Measurements from ENCODE around the gene SORCS1.

SORCS1 gene

DNA sequence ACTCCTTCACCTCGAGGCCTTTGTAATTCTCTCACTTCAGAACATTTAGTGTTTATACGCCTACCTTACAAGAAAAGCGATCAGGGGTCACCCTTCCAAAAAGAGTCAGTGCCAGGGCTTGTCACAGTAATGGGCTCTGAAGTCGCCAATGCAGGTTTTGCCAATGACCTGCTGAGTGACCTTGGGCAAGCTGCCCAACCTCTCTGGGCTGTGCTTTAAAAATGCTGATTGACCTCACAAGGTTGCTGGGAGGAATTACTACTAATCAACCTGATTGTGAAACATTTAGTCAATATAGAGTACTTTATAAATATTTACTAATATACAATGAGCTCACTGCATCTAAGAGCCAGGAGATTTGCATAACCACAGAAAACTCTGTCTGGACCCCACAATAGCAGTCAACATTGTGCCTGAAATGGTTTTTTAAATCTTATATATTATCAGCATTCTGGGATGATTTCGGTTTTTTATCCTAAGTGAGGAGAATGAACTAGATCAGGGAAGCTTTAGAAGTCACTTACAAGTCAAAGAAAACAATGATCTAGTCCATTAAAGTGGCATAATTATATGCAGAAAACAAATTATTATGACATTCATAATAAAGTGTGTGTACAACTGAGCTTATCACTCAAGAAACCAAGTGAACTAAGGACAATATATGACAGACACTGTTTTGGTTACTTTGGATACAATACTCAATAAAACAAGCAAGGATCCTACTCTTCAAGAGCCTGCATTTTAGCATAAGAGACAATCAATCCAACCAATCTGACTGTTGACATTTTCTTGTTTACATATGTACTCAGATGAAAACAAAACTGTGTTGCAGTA lies 290.5 kb downstream of the SORCS1 start:
- DNase-seq, result no peak

DNA sequence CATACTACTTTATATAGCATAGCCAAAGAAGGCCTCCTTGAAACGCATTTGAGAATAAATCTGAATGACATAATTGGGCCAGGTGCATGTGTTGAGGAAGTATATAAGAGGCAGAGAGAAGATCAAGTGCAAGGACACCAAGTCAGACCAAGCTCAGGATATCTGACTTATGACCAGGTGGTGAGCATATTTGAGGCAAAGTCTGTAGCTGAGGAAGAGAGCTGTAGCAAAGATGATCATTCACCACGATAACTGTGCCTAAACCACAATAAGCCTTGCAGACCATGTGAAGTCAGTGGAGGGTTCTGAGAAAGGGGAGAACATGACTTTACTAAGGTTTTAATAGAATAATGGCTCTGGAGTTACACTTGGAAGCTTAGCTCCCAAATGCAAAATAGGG lies 292.3 kb downstream of the SORCS1 start:
- DNase-seq, result no peak

DNA sequence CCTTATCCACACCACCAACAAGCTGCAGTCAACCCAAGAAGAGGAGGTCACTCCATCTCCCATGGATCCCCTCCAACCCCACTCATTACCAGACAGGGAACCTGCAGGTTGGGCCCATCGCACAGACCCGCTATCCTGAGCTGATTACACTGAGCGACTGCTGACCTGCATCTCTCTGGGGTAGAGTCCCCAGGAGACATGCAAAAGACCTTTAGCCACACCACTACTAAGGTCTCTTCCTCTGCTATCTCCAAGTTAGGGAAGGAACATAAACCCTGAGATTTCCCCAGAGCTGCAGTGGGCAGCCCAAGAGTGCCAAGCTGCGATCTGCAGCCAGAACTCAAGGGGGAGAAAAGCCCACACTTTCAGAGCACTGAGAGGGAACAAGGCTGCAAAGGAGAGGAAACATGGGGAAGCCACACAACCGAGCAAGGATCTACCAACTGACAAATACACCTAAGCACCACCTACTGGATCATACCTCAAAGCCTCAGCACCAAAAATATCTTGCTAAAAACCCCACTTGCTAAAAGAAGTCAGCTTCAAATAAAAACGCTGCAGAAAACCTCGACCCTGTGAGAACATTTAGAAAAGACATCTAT lies 298.2 kb downstream of the SORCS1 start:
- no peak for DNase-seq

DNA sequence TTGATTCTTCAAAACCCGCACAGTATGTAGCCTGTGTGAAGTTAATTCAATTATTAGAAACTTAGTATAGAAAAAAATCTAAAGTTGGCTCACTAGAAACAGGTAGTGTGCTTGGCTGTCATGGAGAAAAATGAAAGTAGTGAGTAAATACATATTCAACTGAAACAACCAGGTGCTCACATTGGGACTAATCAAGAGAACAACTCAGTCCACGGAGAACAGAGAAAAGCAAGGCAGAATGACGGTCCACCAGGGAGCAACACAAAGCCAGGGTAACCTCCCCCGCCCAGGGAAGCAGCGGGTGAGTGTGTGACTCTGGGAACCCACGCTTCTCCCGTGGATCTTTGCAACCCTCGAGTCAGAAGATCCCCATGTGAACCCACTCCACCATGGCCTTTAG lies 300.5 kb downstream of the SORCS1 start:
- no peak for DNase-seq

DNA sequence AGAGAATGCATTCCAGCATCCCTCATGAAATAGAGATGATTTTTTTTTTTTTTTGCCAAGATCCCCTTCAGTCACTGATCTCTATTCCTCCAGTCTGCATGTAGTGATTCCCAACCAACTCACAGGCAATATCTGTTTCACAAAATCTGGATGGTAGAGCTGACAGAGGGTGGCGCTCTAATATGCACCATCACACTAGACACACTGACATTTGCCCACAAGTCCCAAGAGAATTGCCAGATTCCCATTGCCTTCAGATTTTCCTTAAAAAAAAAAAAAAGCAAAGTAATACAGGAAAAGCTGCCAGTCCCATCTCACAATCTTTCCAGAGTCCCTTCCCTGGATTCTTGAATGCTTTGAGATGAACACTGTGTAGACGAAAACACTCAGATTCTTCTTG lies 301.0 kb downstream of the SORCS1 start:
- no peak for DNase-seq

DNA sequence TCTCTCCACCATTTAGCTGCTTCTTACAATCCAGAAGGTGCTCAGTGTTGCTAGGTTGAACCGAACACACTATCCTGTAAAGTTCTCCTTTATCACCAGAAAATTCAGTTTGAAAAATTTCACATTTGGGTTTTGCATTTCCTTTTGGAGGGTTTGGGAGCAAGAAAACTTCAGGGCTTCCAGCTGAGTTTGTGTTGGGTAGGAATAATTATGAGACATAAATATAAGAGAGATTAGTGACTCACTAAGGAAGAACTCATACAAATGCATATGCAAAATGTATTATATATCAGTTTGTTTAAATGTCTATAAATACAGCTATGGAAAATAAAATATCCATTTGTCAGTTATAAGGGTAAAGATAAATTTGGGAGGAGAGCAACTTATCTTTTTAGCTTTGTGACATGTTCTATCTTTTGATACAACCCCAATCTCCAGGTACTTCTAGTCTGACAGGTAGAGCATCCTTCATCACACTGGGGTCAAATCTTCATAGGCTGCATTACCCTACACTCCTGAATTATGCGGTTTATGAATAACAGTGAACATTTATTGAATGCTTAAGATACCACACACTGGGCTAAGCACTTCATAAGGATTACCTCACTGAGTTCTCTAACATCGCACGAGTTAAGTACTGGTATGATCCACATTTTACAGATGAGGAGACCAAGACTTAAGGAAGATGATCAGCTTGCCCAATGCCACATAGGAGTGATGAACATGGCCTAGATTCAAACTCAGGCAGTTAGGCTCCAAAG lies 304.4 kb downstream of the SORCS1 start:
- DNase-seq, result no peak

DNA sequence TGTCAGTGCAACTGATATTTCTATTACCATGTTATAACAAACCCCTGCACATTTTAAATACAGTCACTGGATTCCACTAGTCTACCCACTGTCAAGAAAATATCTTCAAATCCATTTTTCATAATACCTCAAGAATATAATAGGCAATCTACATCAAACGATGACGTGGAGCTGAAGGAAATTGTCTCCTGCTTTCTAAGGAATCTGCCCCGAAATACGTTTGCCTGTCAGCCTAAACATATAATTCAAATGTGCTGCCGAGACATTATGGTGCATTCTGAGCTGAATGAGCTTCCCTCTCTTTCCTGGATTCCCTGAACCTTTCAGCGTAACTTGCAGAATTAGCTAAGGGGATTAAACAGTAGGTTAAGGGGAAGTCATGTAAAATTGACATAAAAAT lies 306.8 kb downstream of the SORCS1 start:
- DNase-seq, result no peak

DNA sequence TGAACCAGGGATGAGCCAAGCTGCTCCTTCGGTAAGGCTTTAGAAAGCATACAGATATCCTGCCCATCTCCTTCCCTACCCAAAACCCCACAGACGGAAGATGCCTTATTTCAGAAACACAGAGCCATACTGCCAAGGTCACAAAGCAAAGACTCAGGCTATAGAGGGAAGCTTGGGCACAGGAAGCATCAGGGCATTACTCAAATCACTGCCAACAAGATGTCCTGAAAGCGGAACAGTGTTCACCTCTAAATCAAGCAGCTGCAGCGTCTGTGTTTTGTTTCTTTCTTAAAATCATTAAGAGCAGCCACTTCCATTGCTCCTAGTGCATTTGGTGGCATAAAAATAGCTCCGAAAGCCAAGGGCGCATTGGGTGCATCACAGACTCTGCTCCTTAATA lies 307.3 kb downstream of the SORCS1 start:
- no peak for DNase-seq

DNA sequence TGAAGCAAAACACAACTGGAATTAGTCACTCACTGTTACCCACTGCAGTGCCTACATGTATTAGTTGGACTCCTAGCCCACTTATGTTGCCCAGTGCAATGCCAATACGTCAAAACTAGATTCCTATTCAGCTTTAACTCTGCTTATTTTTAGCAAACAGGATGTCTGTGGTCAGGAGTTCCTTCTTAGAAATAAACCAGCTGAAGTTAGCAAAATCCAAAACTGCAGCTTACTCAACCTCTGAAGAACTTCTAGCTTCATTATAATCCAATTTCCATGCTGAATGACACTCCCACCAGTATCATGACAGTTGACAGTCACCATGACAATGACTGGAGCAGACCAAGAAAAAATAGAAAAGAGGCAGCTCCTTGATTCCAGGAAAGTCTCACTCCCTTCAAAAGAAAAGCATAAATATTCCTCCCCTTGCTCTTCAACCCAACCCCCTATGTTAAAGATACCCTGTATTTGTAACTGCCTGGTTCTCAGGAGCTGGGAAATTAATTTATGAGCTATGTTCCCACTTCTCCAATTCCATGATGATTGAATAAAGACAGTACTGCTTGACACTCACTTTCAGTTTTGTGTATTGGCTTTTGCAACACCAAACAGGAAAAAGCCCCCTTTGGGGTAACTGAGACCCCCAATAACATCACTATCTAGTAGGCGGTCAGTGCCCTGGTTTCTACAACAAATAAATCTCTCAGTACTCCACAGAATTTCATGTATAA lies 327.4 kb downstream of the SORCS1 start:
- DNase-seq, result no peak

DNA sequence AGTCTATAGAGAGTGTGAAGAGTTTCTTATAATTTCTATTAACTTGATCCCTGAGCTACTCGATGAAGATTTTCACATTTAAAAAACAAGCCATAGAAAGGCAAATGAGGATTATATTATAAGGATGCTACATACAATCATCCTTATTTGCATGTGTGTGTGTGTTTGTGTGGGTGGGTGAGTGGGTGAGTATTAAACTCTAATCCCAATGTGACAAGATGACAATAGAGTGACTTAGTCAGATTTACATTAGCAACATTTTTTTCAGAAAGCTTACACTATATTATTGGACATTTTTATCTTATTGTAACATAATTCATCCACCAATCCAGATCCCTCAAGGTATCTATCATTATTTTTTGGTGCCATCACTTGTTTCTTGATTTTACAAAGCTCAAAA lies 331.7 kb downstream of the SORCS1 start:
- DNase-seq, result no peak

DNA sequence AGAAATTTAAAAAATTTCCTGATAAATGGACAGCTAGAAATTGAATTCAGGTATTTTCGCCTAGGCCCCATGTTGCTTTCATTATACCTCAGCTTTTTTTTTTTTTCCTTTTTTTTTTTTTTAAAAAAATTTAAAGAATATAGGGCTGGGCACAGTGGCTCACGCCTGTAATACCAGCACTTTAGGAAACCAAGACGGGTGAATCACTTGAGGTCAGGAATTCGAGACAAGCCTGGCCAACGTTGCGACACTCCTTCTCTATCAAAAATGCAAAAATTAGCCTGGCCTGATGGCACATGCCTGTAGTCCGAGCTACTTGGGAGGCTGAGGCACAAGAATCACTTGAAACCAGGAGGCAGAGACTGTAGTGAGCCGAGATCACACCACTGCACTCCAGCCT lies 334.0 kb downstream of the SORCS1 start:
- DNase-seq, result no peak

DNA sequence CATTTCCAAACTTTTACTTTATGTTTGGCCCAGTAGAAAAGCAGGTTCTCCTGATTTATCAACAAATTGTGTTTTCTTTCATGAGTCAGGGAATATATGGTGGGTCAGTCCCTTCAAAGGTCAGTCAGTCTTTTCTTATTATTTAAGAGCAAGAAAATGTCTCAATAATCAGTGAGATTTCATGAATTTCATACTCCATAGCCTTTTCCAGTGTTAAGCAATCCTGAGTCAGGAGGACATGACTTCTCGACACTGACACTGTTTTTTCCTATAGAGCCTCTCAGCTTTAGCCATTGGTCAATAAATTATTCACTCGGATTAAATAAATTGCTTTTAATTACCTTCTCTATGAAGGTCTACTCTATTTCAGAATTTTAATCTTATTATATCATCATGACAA lies 334.5 kb downstream of the SORCS1 start:
- no peak for DNase-seq

DNA sequence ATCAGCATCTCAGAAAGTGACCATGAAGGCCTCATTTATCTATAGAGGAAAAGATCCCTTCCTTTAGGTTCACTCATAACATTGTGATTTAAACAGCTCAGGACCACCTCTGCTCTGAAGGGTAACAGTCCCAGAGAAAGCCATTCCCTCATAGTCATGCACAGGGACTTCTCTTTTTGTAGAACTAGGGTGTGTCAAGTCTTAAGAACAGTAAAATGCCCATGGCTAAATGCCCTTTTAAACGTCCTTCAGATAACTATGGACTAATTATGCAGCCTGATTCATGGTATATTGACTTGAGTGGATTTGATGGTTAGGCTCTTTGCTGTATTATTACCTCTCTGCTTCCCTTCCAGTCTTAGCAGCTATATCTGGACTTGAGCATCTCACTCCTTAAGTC lies 337.8 kb downstream of the SORCS1 start:
- no peak for DNase-seq

DNA sequence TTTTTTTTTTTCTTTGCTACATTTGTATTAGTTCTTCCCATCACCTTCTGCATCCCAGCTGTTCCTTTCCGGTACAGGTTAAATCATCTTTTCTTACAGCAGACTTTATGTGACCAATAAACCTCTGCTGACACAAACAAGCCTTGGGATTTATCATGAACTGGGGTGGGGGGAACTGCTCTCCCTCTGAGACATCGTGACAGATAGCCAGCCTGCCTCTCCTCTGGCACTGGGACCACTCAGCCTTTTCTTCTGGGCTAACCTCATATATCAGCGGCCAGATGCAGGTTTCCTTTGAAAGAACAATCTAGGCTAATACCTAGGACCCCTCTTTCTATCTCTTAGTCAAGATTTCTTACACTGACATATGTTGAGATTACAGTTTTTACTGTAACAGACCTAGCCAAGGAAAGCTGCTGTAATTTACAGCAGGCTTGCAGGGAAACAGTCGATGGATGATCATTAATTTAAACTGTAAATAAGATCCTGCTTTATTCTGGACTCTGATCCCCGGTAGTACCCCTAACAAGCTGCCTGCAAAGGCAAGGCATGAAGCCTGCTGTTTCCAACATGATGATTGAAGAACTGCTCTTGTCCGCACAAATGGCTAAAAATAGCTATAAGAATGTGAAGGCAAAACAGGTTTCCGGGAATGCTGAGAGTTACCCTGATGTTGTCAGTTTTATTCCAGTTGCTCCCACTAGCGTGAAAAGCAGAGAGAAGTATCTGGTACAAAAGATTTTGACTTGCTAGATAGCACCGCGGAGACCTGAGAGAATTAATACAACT lies 338.7 kb downstream of the SORCS1 start:
- DNase-seq, result no peak

DNA sequence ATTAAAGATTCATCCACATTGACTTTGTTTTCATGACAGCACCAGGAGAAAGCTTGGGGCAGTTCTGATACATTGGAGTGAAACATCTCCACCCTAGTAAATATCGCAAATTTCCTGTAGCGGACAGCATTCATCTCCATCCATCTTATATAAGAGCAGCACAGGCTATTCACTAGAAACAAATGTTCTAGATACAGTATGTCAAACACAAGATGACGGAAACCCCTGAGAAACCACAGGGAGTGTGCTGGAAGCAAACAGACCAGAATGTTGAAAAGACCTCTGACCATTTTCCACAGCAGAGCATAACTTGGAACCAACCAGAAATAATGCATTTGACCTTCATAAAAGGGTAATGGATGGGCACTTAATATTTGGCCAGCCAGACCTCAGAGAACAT lies 343.9 kb downstream of the SORCS1 start:
- no peak for DNase-seq

DNA sequence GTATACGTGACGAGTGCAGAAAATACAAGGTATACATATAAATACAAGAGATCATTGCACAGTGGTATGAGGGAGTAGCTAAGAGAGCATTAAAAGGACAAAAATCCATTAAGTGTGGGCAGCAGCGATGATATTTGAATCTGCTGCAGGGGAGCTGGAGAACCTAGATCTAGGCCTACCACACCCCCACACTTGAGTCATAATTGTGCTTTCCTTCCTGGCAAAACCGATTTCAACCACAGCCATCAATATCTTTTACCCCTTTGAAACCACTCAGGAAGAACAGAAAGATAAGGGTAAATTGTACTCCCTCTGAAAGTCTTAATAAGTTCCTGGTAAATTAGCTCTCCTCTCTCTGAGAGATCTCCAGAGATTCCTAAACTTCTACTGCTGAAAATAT lies 345.0 kb downstream of the SORCS1 start:
- no peak for DNase-seq

DNA sequence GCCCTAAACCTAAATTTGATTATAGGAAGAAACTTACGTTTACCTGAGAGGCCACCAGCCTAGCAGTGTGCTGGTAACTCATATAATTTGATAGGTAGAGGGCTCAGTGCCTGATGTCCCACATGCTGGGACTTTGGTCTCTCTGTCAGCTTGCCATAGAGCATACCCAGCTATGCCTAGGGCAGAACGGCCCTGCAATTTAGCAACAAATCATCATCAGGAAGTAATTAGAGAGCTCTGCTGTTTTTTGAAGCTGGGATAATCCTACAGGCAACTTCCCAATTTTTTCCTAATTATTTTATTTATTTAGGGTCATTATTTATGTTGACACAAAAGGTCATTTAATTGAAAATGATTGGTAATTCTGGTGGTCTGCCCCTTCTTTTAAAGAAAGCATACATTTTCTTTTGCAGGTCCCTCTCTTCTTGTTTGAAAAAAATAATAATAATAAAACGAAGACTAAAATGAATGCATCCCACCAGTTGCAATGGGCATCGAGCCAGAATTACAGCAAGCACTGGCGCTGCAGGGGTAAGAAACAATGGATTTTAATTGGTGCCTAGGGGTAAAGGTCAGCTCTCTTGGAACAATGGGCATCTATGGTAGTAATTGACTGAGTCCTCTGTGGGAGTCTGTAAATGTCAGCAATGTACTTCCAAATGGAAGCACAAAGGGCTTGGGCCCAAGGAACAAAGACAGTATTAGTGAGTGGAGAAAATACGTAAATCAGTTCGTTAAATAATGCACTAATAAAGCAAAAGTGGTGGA lies 348.0 kb downstream of the SORCS1 start:
- DNase-seq, result no peak

DNA sequence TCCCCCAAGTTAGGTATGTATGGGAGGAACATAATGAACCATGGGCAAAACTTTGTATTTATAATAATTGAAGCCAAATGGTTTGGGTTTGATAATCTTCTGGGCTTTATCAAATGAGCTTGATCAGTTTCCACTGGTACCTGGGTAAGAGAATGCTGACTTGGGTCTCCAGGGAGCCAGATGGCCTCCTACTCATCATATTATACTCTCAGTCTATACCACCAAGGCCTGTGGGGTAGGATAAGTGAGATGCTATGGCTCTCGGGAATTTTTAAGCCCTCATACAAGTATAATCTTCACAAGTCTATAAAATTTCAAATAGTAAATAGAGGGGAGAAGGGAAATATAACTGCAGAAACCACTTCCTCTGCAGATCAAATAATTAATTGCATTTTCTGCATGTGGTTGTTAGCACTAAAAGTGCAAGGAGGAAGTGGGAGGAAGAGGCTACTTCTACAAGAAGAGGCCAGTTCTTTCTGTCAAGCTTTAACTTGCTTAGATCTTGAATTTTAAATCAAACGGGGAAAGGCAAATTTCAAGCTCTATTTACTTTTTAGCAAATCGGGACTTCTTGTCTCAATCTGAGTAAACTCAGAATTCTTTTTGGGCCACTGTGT lies 349.0 kb downstream of the SORCS1 start:
- no peak for DNase-seq

DNA sequence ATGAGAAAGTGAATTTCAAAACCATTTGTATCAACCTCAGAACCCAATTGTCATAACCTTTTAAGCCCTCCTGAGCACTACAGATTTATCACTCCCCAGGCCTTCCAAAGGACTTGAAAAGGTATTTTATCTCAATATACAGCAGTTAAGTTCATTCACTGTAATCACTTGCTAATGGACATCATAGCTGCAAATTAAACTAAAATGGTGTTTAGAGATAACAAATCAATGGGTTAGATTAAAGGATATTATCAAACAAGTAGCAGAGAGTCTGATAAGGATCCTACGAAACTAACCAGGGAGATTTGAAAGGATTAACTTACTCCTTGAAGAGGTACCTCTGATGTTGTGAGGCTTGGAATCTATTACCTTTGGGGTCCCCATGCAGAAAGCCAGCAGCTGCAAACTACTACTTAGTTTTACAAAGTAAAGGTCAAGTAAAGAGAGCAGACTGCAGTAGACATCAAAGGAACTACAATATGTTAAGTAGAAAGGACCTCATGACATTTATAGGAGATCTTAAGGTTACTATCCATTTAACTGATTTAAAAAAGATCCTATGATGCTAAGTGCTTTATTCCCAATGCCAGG lies 359.4 kb downstream of the SORCS1 start:
- no peak for DNase-seq

DNA sequence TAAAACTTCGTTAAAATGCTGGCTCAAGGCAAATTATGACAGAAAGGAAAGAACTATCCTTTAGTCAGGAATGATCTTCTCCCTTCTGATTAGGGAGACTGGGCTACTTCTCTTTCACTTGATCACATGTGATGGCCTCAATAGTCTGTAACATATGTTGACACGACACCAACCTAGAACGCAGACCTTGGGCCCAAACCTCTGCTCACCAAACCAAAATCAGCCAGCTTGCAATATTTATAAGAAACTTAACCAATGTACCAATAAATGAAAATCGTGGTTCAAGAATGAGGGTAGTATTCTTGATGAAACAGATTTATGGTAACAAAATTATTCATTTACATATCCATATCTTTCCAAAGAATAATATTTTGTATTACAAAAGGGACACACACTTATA lies 361.6 kb downstream of the SORCS1 start:
- DNase-seq, result no peak

DNA sequence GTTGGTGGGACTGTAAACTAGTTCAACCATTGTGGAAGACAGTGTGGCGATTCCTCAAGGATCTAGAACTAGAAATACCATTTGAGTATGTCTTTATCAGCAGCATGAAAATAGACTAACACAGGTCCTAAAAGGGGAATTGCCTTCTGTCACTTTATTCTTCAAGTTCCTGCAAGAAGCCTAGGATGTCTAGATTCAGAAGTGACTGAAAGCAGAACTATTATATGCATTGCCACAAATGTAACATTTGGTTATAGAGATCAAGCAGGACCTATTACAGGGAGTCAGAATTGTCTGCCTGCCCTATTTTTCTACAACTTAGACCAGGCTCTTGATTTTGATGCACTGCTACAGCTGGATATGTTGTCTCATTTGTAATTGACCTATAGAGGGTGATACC lies 364.7 kb downstream of the SORCS1 start:
- no peak for DNase-seq

Measured in activated CD4-positive, alpha-beta T cell treated with anti-CD3 and anti-CD28 coated beads, Interleukin-2, amount 50 U/mL, for 48 hours (primary cell).